Right ventricle myocardium inferior (tissue), 1 donor: ENCODE data around the gene C1GALT1C1L. TPM values are rescaled to one million over a fixed set of nuclear protein-coding genes. Genes with fewer than 3 reads are reported as not detected.
"Not testable (repeated sequence)": the region's sequence is repeated elsewhere in the genome, so short reads cannot be mapped to it uniquely, and the experiment has no call there.

Experiments used
- ATAC-seq: fragments of 200-7000 bp; cut with Tn5 transposase; one replicate; pipeline ENCODE4 v1.9.1; 2020; ENCODE audit warnings: mild to moderate bottlenecking, moderate library complexity
- DNase-seq: peaks from one replicate; pipeline ENCODE4 v3.0.0; 2021; ENCODE audit errors: missing footprints
- intact Hi-C: fragments of 100-400 bp; cut with DNase I; formaldehyde crosslinking; loops from one replicate; pipeline ENCODE4 v1.11.0; 2022
- long read RNA-seq: library from polyadenylated mRNA; unstranded; transcript quantifications from one replicate; pipeline ENCODE4 v2.0.0, GENCODE V29; 2021
- total RNA-seq: library from RNA; stranded (reverse); fragmentation: NEBNext Ultra II Directional; extraction: Animal tissue kit (Norgen Biotek cat#: 25700); gene quantifications from one replicate; pipeline ENCODE4 v1.2.1, GENCODE V29; 2021
- donor health status: DM: no; HTN: yes; CAD: no; lungs with severe emphysema.

C1GALT1C1L gene
- total RNA-seq: 0.62 TPM
- long read RNA-seq: 0 reads

- ATAC-seq (peak; percentile 94), DNase-seq (peak; percentile 82)
- intact Hi-C loops: no loop called here
These were observed at the start of gene C1GALT1C1L for GRCh38 chr2:43676322-43677050. Gene C1GALT1C1L, minus strand, starts transcription at chr2:43676429. Its CDS starts 107 bp downstream, at chr2:43676322.

GRCh38 chr2:43725711-43726246 is 49.5 kb upstream of the C1GALT1C1L start:
- intact Hi-C loops: no loop called here
- DNase-seq: no peak
- no peak for ATAC-seq

- ATAC-seq (no peak), DNase-seq (no peak)
- intact Hi-C loops: no loop called here
These were observed 48.7 kb upstream of the C1GALT1C1L start for GRCh38 chr2:43724728-43725526.

GRCh38 chr2:43718530-43719124 is 42.4 kb upstream of the C1GALT1C1L start:
- DNase-seq (no peak), ATAC-seq (no peak)
- intact Hi-C loops: no loop called here

- intact Hi-C loops: no loop called here
- DNase-seq (no peak), ATAC-seq (no peak)
These were observed 41.1 kb upstream of the C1GALT1C1L start for GRCh38 chr2:43717322-43717721.

- ATAC-seq (no peak), DNase-seq (no peak)
- intact Hi-C loops: no loop called here
These were observed 39.3 kb upstream of the C1GALT1C1L start for GRCh38 chr2:43715300-43716098.

GRCh38 chr2:43714164-43714563 is 37.9 kb upstream of the C1GALT1C1L start:
- intact Hi-C loops: no loop called here
- ATAC-seq (no peak), DNase-seq (no peak)

- intact Hi-C loops: no loop called here
- ATAC-seq (no peak), DNase-seq (no peak)
These were observed 34.6 kb upstream of the C1GALT1C1L start for GRCh38 chr2:43710866-43711265.

- no peak for DNase-seq
- intact Hi-C loops: no loop called here
- no peak for ATAC-seq
These were observed 32.7 kb upstream of the C1GALT1C1L start for GRCh38 chr2:43708891-43709290.

GRCh38 chr2:43708178-43708577 is 31.9 kb upstream of the C1GALT1C1L start:
- ATAC-seq (no peak), DNase-seq (no peak)
- intact Hi-C loops: no loop called here

GRCh38 chr2:43707255-43708015 is 31.2 kb upstream of the C1GALT1C1L start:
- peak; percentile 84 for ATAC-seq
- DNase-seq: no peak
- intact Hi-C loops: no loop called here

GRCh38 chr2:43701111-43701510 is 24.9 kb upstream of the C1GALT1C1L start:
- DNase-seq (no peak), ATAC-seq (no peak)
- intact Hi-C loops: no loop called here

GRCh38 chr2:43699761-43700160 is 23.5 kb upstream of the C1GALT1C1L start:
- ATAC-seq (no peak), DNase-seq (no peak)
- intact Hi-C loops: no loop called here

GRCh38 chr2:43698140-43698539 is 21.9 kb upstream of the C1GALT1C1L start:
- intact Hi-C loops, ATAC-seq: not testable (repeated sequence)

GRCh38 chr2:43692428-43692994 is 16.3 kb upstream of the C1GALT1C1L start:
- ATAC-seq: no peak
- no peak for DNase-seq
- intact Hi-C loops: no loop called here

More at GRCh38 chr2:43698140-43698539, 21.9 kb upstream of the C1GALT1C1L start:
- not testable (repeated sequence) for DNase-seq

GRCh38 chr2:43689999-43690398 is 13.8 kb upstream of the C1GALT1C1L start:
- DNase-seq: no peak
- ATAC-seq: no peak
- intact Hi-C loops: no loop called here

GRCh38 chr2:43685357-43685756 is 9.1 kb upstream of the C1GALT1C1L start:
- ATAC-seq: no peak
- intact Hi-C loops: no loop called here
- no peak for DNase-seq

GRCh38 chr2:43677783-43678182 is 1.6 kb upstream of the C1GALT1C1L start:
- ATAC-seq, intact Hi-C loops, DNase-seq: not testable (repeated sequence)
